ENCODE results near the gene RNASE8. TPM values are rescaled to one million over a fixed set of nuclear protein-coding genes. Genes with fewer than 3 reads are reported as not detected.

The RNASE8 gene
- total RNA-seq, 1 experiment from 2014 or later = not detected

DNA sequence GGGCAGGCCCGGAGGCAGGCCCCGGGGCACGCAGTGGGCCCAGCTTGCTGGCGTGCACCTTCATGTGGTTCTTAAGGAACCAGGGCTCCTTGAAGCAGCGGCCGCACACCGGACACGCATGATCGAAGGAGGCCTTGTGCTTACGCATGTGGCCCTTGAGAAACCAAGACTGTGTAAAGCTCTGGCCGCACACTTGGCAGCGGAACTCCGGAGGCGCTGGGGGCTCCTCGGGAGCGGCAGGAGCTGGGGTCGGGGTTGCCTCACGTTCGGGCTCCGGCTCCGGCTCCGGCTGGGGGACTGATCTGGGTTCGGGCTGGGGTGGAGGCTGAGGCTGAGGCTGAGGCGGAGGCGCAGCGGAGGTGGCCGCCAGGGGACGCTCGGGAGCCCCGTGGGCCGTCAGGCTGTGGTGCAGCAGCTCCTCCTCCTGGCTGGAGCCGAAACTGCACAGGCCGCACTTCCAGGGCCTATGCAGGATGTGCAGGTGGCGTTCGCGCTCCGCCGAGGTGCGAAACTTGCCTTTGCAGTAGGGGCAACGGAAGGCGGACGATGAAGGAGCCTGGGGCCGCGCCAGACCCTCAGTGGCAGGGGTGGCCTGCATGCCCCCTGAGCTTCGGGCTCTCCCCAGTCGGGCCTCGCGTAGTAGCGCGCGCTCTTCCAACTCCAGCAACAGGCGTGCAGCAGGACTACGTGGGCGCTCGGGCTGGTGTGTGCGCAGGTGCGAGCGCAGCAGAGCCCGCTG is 34.8 kb downstream of the RNASE8 start (continued):
- no peak for TF ChIP-seq ZNF396 (CRISPR knock-in tag; IDR thresholded peaks at IDR 0.05; ENCODE audit: borderline replicate concordance)
- TF ChIP-seq, protein P1, sequence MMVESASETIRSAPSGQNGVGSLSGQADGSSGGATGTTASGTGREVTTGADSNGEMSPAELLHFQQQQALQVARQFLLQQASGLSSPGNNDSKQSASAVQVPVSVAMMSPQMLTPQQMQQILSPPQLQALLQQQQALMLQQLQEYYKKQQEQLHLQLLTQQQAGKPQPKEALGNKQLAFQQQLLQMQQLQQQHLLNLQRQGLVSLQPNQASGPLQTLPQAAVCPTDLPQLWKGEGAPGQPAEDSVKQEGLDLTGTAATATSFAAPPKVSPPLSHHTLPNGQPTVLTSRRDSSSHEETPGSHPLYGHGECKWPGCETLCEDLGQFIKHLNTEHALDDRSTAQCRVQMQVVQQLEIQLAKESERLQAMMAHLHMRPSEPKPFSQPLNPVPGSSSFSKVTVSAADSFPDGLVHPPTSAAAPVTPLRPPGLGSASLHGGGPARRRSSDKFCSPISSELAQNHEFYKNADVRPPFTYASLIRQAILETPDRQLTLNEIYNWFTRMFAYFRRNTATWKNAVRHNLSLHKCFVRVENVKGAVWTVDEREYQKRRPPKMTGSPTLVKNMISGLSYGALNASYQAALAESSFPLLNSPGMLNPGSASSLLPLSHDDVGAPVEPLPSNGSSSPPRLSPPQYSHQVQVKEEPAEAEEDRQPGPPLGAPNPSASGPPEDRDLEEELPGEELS (CRISPR knock-in tag; IDR thresholded peaks at IDR 0.05) = peak; percentile 79; the same call in 1 of the 2 replicates
- TF ChIP-seq E2F5 (CRISPR knock-in tag; IDR thresholded peaks at IDR 0.05) = no peak
- peak; percentile 75; the same call in 1 of the 2 replicates for TF ChIP-seq ZNF416 (CRISPR knock-in tag; IDR thresholded peaks at IDR 0.05)
- peak; percentile 13; the same call in 1 of the 2 replicates for TF ChIP-seq ZNF281 (CRISPR knock-in tag; IDR thresholded peaks at IDR 0.05)
- TF ChIP-seq SP1 (CRISPR knock-in tag; conservative IDR thresholded peaks at IDR 0.05) = peak; percentile 81
- TF ChIP-seq TEAD4 (CRISPR knock-in tag; IDR thresholded peaks at IDR 0.05) = no peak
- 0 out of 2 replicates have a peak, but pooled peaks have one; percentile 56 for TF ChIP-seq CREM (CRISPR knock-in tag; IDR thresholded peaks at IDR 0.05)
- peak; percentile 97 for TF ChIP-seq ETV6 (CRISPR knock-in tag; IDR thresholded peaks at IDR 0.05)
- no peak for TF ChIP-seq E2F4 (CRISPR knock-in tag; IDR thresholded peaks at IDR 0.05; ENCODE audit: borderline replicate concordance, low read depth)
- TF ChIP-seq ELF4 (CRISPR knock-in tag; IDR thresholded peaks at IDR 0.05; ENCODE audit: low read depth) = 0 out of 2 replicates have a peak, but pooled peaks have one; percentile 35
- no peak for TF ChIP-seq ATF3 (CRISPR knock-in tag; conservative IDR thresholded peaks at IDR 0.05)
- TF ChIP-seq, protein P2, sequence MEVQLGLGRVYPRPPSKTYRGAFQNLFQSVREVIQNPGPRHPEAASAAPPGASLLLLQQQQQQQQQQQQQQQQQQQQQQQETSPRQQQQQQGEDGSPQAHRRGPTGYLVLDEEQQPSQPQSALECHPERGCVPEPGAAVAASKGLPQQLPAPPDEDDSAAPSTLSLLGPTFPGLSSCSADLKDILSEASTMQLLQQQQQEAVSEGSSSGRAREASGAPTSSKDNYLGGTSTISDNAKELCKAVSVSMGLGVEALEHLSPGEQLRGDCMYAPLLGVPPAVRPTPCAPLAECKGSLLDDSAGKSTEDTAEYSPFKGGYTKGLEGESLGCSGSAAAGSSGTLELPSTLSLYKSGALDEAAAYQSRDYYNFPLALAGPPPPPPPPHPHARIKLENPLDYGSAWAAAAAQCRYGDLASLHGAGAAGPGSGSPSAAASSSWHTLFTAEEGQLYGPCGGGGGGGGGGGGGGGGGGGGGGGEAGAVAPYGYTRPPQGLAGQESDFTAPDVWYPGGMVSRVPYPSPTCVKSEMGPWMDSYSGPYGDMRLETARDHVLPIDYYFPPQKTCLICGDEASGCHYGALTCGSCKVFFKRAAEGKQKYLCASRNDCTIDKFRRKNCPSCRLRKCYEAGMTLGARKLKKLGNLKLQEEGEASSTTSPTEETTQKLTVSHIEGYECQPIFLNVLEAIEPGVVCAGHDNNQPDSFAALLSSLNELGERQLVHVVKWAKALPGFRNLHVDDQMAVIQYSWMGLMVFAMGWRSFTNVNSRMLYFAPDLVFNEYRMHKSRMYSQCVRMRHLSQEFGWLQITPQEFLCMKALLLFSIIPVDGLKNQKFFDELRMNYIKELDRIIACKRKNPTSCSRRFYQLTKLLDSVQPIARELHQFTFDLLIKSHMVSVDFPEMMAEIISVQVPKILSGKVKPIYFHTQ (CRISPR knock-in tag; IDR thresholded peaks at IDR 0.05) = no peak
- 0 out of 2 replicates have a peak, but pooled peaks have one; percentile 47 for TF ChIP-seq ZNF232 (CRISPR knock-in tag; IDR thresholded peaks at IDR 0.05)
- no peak; the same call in 1 of the 2 replicates for TF ChIP-seq ZNF138 (CRISPR knock-in tag; conservative IDR thresholded peaks at IDR 0.05)
- TF ChIP-seq, protein P3, sequence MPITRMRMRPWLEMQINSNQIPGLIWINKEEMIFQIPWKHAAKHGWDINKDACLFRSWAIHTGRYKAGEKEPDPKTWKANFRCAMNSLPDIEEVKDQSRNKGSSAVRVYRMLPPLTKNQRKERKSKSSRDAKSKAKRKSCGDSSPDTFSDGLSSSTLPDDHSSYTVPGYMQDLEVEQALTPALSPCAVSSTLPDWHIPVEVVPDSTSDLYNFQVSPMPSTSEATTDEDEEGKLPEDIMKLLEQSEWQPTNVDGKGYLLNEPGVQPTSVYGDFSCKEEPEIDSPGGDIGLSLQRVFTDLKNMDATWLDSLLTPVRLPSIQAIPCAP (CRISPR knock-in tag; IDR thresholded peaks at IDR 0.05) = no peak
- TF ChIP-seq NFATC4 (CRISPR knock-in tag; IDR thresholded peaks at IDR 0.05) = no peak
- TF ChIP-seq, protein P4, sequence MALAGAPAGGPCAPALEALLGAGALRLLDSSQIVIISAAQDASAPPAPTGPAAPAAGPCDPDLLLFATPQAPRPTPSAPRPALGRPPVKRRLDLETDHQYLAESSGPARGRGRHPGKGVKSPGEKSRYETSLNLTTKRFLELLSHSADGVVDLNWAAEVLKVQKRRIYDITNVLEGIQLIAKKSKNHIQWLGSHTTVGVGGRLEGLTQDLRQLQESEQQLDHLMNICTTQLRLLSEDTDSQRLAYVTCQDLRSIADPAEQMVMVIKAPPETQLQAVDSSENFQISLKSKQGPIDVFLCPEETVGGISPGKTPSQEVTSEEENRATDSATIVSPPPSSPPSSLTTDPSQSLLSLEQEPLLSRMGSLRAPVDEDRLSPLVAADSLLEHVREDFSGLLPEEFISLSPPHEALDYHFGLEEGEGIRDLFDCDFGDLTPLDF (CRISPR knock-in tag; IDR thresholded peaks at IDR 0.05) = 0 out of 2 replicates have a peak, but pooled peaks have one; percentile 4

Data from WTC11 (cell line).